H1 (cell line): ENCODE measurements around the gene ELANE. TPM values are rescaled to one million over a fixed set of nuclear protein-coding genes. Genes with fewer than 3 reads are reported as not detected.

Experiments
- CTCF ChIA-PET: fragments of 300-600 bp; sonication (Branson Sonifier 250); formaldehyde crosslinking; loops from one replicate; lab custom pipeline; 2021; ENCODE audit not compliant: partially characterized antibody; lab: Charles Lee
- POLR2A ChIA-PET: fragments of 300-600 bp; sonication (Branson Sonifier 250); formaldehyde crosslinking; loops from one replicate; lab custom pipeline; 2021; ENCODE audit warnings: inconsistent platforms; ENCODE audit not compliant: partially characterized antibody; lab: Charles Lee
- DNase-seq, 2 experiments: peaks; one replicate each; pipeline versions ENCODE4 v3.0.0 to v3.0.0-alpha.2; 2010 to 2022; ENCODE audit warnings: low spot score in 2 of 2, low read depth in 1 of 2, mixed read lengths in 1 of 2
- FAIRE-seq: peaks from 2 replicates; lab custom pipeline; 2011; peaks lifted over from hg19 to GRCh38; lab: Jason Lieb, UNC
- H2AFZ ChIP-seq: 2 replicates; pipeline ENCODE4 v1.8.1; 2012; ENCODE audit warnings: low read length, inconsistent platforms
- H2AK5ac ChIP-seq: 2 replicates; pipeline ENCODE4 v1.6.1; 2013; ENCODE audit warnings: low read depth, low read length
- H2BK120ac ChIP-seq: replicated peaks from 2 replicates; pipeline ENCODE3; 2013; ENCODE audit warnings: low read depth, low read length, inconsistent platforms
- H2BK12ac ChIP-seq: 2 replicates; pipeline ENCODE4 v1.6.1; 2013; ENCODE audit warnings: low read depth, low read length
- H2BK15ac ChIP-seq: 2 replicates; pipeline ENCODE4 v1.6.1; 2013; ENCODE audit warnings: low read length
- H2BK20ac ChIP-seq: 2 replicates; pipeline ENCODE4 v1.6.1; 2013; ENCODE audit warnings: low read length
- H2BK5ac ChIP-seq: 2 replicates; pipeline ENCODE4 v1.6.1; 2013; ENCODE audit warnings: low read depth, low read length
- H3K14ac ChIP-seq: 2 replicates; pipeline ENCODE4 v1.6.1; 2013; ENCODE audit warnings: inconsistent platforms; ENCODE audit not compliant: insufficient read length
- H3K18ac ChIP-seq: 2 replicates; pipeline ENCODE4 v1.6.1; 2013; ENCODE audit warnings: low read length; ENCODE audit errors: extremely low read depth
- H3K23ac ChIP-seq: 2 replicates; pipeline ENCODE4 v1.6.1; 2013; ENCODE audit warnings: inconsistent platforms; ENCODE audit not compliant: insufficient read length
- H3K23me2 ChIP-seq: 2 replicates; pipeline ENCODE4 v1.6.1; 2013; ENCODE audit warnings: low read depth, low read length
- H3K27ac ChIP-seq: 2 replicates; pipeline ENCODE4 v1.6.1; 2011; ENCODE audit warnings: low read depth, low read length, inconsistent platforms
- H3K27me3 ChIP-seq, 4 experiments: replicated peaks in 1 of 4; 1 replicate in 1 of 4; 2 replicates in 3 of 4; pipeline versions ENCODE4 v1.6.1 to v1.8.1; 2011 to 2013; ENCODE audit warnings: low read length in 3 of 4, mild to moderate bottlenecking in 3 of 4, inconsistent platforms in 2 of 4, mixed read lengths in 2 of 4, moderate library complexity in 1 of 4; ENCODE audit not compliant: control insufficient read depth in 3 of 4, insufficient read depth in 3 of 4; ENCODE audit errors: extremely low read depth in 1 of 4
- H3K36me3 ChIP-seq, 4 experiments: 2 replicates each; pipeline versions ENCODE4 v1.6.1 to v1.8.1; 2011 to 2013; ENCODE audit warnings: mild to moderate bottlenecking in 4 of 4, low read length in 3 of 4, moderate library complexity in 2 of 4, control low read depth in 1 of 4, inconsistent platforms in 1 of 4; ENCODE audit not compliant: insufficient read depth in 4 of 4, control insufficient read depth in 2 of 4
- H3K4ac ChIP-seq: replicated peaks from 2 replicates; pipeline ENCODE3; 2013; ENCODE audit warnings: low read length, low read depth, mixed read lengths, inconsistent platforms; ENCODE audit not compliant: insufficient read length
- H3K4me1 ChIP-seq, 4 experiments: replicated peaks in 1 of 4; 1 replicate in 1 of 4; 2 replicates in 3 of 4; pipeline versions ENCODE4 v1.6.1 to v1.8.1; 2011 to 2013; ENCODE audit warnings: low read length in 3 of 4, inconsistent platforms in 2 of 4, mixed read lengths in 1 of 4; ENCODE audit not compliant: insufficient read depth in 4 of 4, control insufficient read depth in 3 of 4
- H3K4me2 ChIP-seq, 2 experiments: 2 replicates each; pipeline versions ENCODE4 v1.6.1 to v1.8.1; 2011 to 2013; ENCODE audit warnings: low read depth in 2 of 2, low read length in 2 of 2, control low read depth in 1 of 2, inconsistent platforms in 1 of 2, mild to moderate bottlenecking in 1 of 2; ENCODE audit not compliant: insufficient read depth in 1 of 2
- H3K4me3 ChIP-seq, 4 experiments: fragments of 200-600, 300-600 bp in 1 of 4; sonication (generic), shearing (Covaris generic), sonication (Bioruptor Twin) in 1 of 4; 2 replicates each; pipeline versions ENCODE4 v1.5.1 to v1.8.1; 2011 to 2016; ENCODE audit warnings: low read length in 4 of 4, low read depth in 3 of 4, control low read depth in 2 of 4, inconsistent platforms in 2 of 4, mild to moderate bottlenecking in 2 of 4, mixed read lengths in 1 of 4, moderate library complexity in 1 of 4; ENCODE audit not compliant: insufficient read depth in 2 of 4; ENCODE audit errors: extremely low read depth in 1 of 4
- H3K56ac ChIP-seq: replicated peaks from 2 replicates; pipeline ENCODE3; 2013; ENCODE audit warnings: low read depth, mild to moderate bottlenecking, mixed read lengths, low read length, inconsistent platforms; ENCODE audit not compliant: insufficient read length
- H3K79me1 ChIP-seq: 2 replicates; pipeline ENCODE4 v1.6.1; 2013; ENCODE audit warnings: low read depth, low read length, control low read depth
- H3K79me2 ChIP-seq, 2 experiments: 2 replicates each; pipeline versions ENCODE4 v1.6.1 to v1.8.1; 2012 to 2013; ENCODE audit warnings: low read length in 2 of 2, mild to moderate bottlenecking in 2 of 2, inconsistent platforms in 1 of 2; ENCODE audit not compliant: insufficient read depth in 2 of 2, control insufficient read depth in 1 of 2
- H3K9ac ChIP-seq, 4 experiments: replicated peaks in 1 of 4; 1 replicate in 1 of 4; 2 replicates in 3 of 4; pipeline versions ENCODE4 v1.6.1 to v1.8.1; 2011 to 2013; ENCODE audit warnings: low read depth in 3 of 4, low read length in 3 of 4, control low read depth in 2 of 4, mild to moderate bottlenecking in 2 of 4, moderate library complexity in 2 of 4, inconsistent platforms in 1 of 4; ENCODE audit errors: extremely low read depth in 1 of 4
- H3K9me3 ChIP-seq, 2 experiments: 2 replicates each; pipeline versions ENCODE4 v1.6.1 to v1.8.1; 2012 to 2013; ENCODE audit warnings: mild to moderate bottlenecking in 2 of 2, moderate library complexity in 2 of 2, control low read depth in 1 of 2, inconsistent platforms in 1 of 2, low read depth in 1 of 2, low read length in 1 of 2, mixed read lengths in 1 of 2; ENCODE audit not compliant: insufficient read depth in 2 of 2
- H4K20me1 ChIP-seq, 2 experiments: replicated peaks in 1 of 2; 2 replicates each; pipeline versions ENCODE3 to v1.8.1; 2011 to 2013; ENCODE audit warnings: inconsistent platforms in 2 of 2, low read length in 2 of 2, mild to moderate bottlenecking in 1 of 2; ENCODE audit not compliant: insufficient read depth in 2 of 2, control insufficient read depth in 1 of 2
- H4K5ac ChIP-seq: 2 replicates; pipeline ENCODE4 v1.6.1; 2013; ENCODE audit warnings: low read length, low read depth, mixed read lengths, inconsistent platforms; ENCODE audit not compliant: insufficient read length
- H4K8ac ChIP-seq: 2 replicates; pipeline ENCODE4 v1.8.0; 2013; ENCODE audit warnings: mild to moderate bottlenecking, moderate library complexity, low read length, inconsistent platforms; ENCODE audit not compliant: insufficient read depth; ENCODE audit errors: extremely low read depth
- H4K91ac ChIP-seq: replicated peaks from 2 replicates; pipeline ENCODE3; 2013; ENCODE audit warnings: low read length, mixed read lengths, inconsistent platforms; ENCODE audit not compliant: insufficient read length
- CHD2 ChIP-seq: IDR thresholded peaks from 2 replicates; pipeline ENCODE4 v1.6.1; 2012; ENCODE audit warnings: low read length, improper control_type of control experiment
- TCF12 ChIP-seq: IDR thresholded peaks from 2 replicates; pipeline ENCODE4 v1.6.1; 2011; ENCODE audit warnings: low read depth, mild to moderate bottlenecking, low read length
- WGBS, 2 experiments: shearing (Covaris generic) in 1 of 2; methylation state at CpG; one replicate each; pipeline versions ENCODE4 v1.1.6 to v1.1.7; 2013 to 2015; ENCODE audit warnings: low lambda C conversion rate in 2 of 2, mixed read lengths in 2 of 2, inconsistent platforms in 1 of 2, low coverage in 1 of 2, missing lambda C conversion rate in 1 of 2; ENCODE audit not compliant: insufficient replicate concordance in 2 of 2, insufficient coverage in 1 of 2, insufficient read length in 1 of 2; ENCODE audit errors: extremely low coverage in 1 of 2, missing lambda C conversion rate in 1 of 2; 5-methylcytosine and 5-hydroxymethylcytosine counted together
- polyA plus RNA-seq, 7 experiments: library from polyadenylated mRNA; depleted of rRNA in 3 of 7; stranded (reverse) in 5 of 7; unstranded in 2 of 7; fragments of >200 nt in 5 of 7; fragments of 200-250 nt in 2 of 7; gene quantifications; 1 replicate in 5 of 7; 2 replicates in 1 of 7; 4 replicates in 1 of 7; pipeline versions ENCODE4 v1.2.1 to v1.2.3, GENCODE V29; 2011 to 2013; ENCODE audit warnings: missing spikeins in 2 of 7, mixed read lengths in 2 of 7
- total RNA-seq: library from RNA; stranded (reverse); fragmentation: NEBNext Ultra II Directional; extraction: Animal tissue kit (Norgen Biotek cat#: 25700); gene quantifications from 2 replicates; pipeline ENCODE4 v1.2.1, GENCODE V29; 2021

Gene ELANE
- total and polyA plus RNA-seq, 2 of the 8 experiments (the other 6 are each of a cell fraction or from before 2014, with no cell fraction given): not detected

DNA sequence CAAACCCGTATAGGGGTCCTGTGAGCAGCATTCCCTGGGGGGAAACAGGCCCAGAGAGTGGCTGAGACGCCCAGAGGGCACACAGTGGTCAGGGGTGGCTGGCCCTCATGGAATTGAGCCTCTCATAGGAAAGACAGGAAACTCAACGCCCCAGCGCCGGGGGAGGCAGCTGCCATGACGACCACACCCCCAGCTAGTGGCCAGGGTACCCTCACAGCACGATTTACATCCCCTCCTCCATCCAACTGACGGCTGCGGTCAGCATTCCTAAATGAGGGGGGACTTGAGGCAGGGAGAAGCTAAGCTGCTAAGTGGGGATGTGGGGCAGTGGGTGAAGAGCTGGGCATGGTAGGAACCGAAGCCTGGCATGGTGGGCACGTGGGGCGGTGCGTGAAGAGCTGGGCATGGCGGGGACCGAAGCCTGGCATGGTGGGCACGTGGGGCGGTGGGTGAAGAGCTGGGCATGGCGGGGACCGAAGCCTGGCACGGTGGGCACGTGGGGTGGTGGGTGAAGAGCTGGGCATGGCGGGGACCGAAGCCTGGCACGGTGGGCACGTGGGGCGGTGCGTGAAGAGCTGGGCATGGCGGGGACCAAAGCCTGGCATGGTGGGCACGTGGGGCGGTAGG lies 30.9 kb downstream of the ELANE start:
- WGBS, 2 experiments: 84% methylated on average over 16 of the region's 30 CpGs; no CpG with 5 or more reads in 1 of the 2 experiments
- H4K8ac ChIP-seq: no peak overlapping the region
- no peak overlapping the region for H2AK5ac ChIP-seq
- H3K36me3 ChIP-seq: peaks cover 0 to 26% (median 6%) of the 10 kb centered on the region in 4 experiments; a peak in 4 of 8 replicates
- no peak for FAIRE-seq
- H3K9me3 ChIP-seq: no peaks in the 10 kb centered on the region
- H3K4me2 ChIP-seq: no peak overlapping the region
- no peak overlapping the region for H2BK15ac ChIP-seq
- no peak overlapping the region for H3K56ac ChIP-seq
- TF ChIP-seq TCF12 (no peak), CHD2 (no peak)
- CTCF ChIA-PET: interaction anchor here (0.6 to 2.1 kb wide), 6 partner anchors 9 to 363 kb away, joined by 3 to 11 read pairs (median 4); no protein-coding TSS in a partner anchor
- no peak overlapping the region for H3K18ac ChIP-seq
- H4K20me1 ChIP-seq: peaks cover 5% of the 10 kb centered on the region in 2 experiments
- H4K5ac ChIP-seq: no peak overlapping the region
- POLR2A ChIA-PET: interaction anchor here (0.6 to 11.5 kb wide), 4 partner anchors 7 to 114 kb away, joined by 3 to 82 read pairs (median 3); partner anchors contain the start of genes MED16 and RNU6-9
- no peaks in the 10 kb centered on the region for H3K23me2 ChIP-seq
- no peak overlapping the region for H3K27ac ChIP-seq
- H2AFZ ChIP-seq: no peak overlapping the region
- H3K4me3 ChIP-seq: no peak overlapping the region
- H3K4ac ChIP-seq: no peak overlapping the region
- no peaks in the 10 kb centered on the region for H3K27me3 ChIP-seq
- no peak overlapping the region for H2BK120ac ChIP-seq
- no peak overlapping the region for H2BK20ac ChIP-seq
- no peak overlapping the region for H3K23ac ChIP-seq
- H3K9ac ChIP-seq: no peak overlapping the region
- H3K79me2 ChIP-seq: no peaks in the 10 kb centered on the region
- H2BK12ac ChIP-seq: no peak overlapping the region
- no peaks in the 10 kb centered on the region for H3K4me1 ChIP-seq
- no peak overlapping the region for H4K91ac ChIP-seq
- no peak overlapping the region for H3K14ac ChIP-seq
- no peak for DNase-seq
- H2BK5ac ChIP-seq: no peak overlapping the region
- H3K79me1 ChIP-seq: no peaks in the 10 kb centered on the region
